Measurements from ENCODE around the gene P4HA2. TPM values are rescaled to one million over a fixed set of nuclear protein-coding genes. Genes with fewer than 3 reads are reported as not detected.

The P4HA2 gene
- total and polyA plus RNA-seq, 2 experiments from 2014 or later, result 5.9 to 8.0 TPM

DNA sequence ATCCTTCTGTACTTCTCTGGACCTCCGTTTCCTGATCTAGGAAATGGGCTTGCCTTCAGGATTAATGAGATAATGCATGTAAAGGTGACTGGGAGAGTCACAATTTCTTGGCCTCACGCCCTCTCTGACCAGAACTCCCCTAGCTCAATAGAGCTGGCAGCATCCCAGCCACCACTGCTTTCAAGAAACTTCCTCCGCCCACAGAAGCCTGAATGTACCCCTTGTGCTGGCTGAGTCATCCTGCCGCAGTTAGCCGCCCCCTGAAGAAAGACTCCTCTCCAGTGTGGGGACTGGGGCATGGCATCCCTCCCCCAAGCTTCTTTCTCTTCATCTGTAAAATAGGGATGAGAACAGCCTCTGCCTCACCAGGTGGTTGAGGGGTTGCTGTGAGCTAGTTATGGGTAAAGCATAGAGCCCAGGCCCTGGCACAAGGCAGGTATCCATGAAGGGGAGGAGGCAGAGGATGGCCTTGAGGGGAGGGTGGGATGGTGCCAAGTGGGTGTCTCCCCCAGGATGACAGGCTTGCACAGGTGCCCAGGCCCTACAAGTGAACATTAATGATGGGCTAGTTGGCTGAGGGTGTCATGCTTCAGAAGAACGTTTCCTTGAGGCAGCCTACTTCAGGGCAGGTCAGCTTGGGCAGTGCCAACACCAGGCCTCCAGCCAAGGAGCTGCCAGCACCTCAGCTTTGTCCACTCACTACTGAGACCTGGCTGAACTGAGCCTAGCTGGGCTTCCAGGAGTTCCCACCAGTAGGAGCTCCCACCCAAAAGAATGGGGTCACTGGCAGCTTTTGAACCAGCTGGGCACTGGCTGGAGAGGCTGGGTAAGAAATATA lies 33.3 kb upstream of the P4HA2 start:
- Histone ChIP-seq H3K4me1 (ENCODE audit: insufficient read depth) (peaks cover 17% of the 10 kb centered on the region), H3K36me3 (ENCODE audit: insufficient read depth) (no peaks in the 10 kb centered on the region), H3K9me2 (ENCODE audit: insufficient read depth) (no peaks in the 10 kb centered on the region), H4K20me1 (replicated peaks; ENCODE audit: insufficient read depth) (no peaks in the 10 kb centered on the region), H3K4me3 (no peak overlapping the region), H3K27ac (ENCODE audit: low read depth) (no peak overlapping the region), H3K79me2 (replicated peaks; ENCODE audit: insufficient read depth) (no peaks in the 10 kb centered on the region), H3F3A (replicated peaks; ENCODE audit: low read depth) (0 out of 2 replicates have a peak, but pooled peaks cover 3% of the 10 kb centered on the region), H3K4me2 (no peak overlapping the region), H3K27me3 (ENCODE audit: insufficient read depth) (peaks cover 11% of the 10 kb centered on the region), H2AFZ (no peak overlapping the region)
- ATAC-seq, result no peak
- no peaks in the 10 kb centered on the region; the same call in 2 of the 3 replicates for H3K36me3 Mint-ChIP-seq (ENCODE audit: low read depth)
- DNase-seq (ENCODE audit: low spot score), result no peak
- TF ChIP-seq, protein P1, sequence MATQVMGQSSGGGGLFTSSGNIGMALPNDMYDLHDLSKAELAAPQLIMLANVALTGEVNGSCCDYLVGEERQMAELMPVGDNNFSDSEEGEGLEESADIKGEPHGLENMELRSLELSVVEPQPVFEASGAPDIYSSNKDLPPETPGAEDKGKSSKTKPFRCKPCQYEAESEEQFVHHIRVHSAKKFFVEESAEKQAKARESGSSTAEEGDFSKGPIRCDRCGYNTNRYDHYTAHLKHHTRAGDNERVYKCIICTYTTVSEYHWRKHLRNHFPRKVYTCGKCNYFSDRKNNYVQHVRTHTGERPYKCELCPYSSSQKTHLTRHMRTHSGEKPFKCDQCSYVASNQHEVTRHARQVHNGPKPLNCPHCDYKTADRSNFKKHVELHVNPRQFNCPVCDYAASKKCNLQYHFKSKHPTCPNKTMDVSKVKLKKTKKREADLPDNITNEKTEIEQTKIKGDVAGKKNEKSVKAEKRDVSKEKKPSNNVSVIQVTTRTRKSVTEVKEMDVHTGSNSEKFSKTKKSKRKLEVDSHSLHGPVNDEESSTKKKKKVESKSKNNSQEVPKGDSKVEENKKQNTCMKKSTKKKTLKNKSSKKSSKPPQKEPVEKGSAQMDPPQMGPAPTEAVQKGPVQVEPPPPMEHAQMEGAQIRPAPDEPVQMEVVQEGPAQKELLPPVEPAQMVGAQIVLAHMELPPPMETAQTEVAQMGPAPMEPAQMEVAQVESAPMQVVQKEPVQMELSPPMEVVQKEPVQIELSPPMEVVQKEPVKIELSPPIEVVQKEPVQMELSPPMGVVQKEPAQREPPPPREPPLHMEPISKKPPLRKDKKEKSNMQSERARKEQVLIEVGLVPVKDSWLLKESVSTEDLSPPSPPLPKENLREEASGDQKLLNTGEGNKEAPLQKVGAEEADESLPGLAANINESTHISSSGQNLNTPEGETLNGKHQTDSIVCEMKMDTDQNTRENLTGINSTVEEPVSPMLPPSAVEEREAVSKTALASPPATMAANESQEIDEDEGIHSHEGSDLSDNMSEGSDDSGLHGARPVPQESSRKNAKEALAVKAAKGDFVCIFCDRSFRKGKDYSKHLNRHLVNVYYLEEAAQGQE (IDR thresholded peaks at IDR 0.05; ENCODE audit: unreplicated experiment), result no peak
- TF ChIP-seq POLR2AphosphoS5 (IDR thresholded peaks at IDR 0.05; ENCODE audit: low read depth), result no peak
- TF ChIP-seq ZNF114 (CRISPR knock-in tag; IDR thresholded peaks at IDR 0.05), result no peak
- TF ChIP-seq, protein P2, sequence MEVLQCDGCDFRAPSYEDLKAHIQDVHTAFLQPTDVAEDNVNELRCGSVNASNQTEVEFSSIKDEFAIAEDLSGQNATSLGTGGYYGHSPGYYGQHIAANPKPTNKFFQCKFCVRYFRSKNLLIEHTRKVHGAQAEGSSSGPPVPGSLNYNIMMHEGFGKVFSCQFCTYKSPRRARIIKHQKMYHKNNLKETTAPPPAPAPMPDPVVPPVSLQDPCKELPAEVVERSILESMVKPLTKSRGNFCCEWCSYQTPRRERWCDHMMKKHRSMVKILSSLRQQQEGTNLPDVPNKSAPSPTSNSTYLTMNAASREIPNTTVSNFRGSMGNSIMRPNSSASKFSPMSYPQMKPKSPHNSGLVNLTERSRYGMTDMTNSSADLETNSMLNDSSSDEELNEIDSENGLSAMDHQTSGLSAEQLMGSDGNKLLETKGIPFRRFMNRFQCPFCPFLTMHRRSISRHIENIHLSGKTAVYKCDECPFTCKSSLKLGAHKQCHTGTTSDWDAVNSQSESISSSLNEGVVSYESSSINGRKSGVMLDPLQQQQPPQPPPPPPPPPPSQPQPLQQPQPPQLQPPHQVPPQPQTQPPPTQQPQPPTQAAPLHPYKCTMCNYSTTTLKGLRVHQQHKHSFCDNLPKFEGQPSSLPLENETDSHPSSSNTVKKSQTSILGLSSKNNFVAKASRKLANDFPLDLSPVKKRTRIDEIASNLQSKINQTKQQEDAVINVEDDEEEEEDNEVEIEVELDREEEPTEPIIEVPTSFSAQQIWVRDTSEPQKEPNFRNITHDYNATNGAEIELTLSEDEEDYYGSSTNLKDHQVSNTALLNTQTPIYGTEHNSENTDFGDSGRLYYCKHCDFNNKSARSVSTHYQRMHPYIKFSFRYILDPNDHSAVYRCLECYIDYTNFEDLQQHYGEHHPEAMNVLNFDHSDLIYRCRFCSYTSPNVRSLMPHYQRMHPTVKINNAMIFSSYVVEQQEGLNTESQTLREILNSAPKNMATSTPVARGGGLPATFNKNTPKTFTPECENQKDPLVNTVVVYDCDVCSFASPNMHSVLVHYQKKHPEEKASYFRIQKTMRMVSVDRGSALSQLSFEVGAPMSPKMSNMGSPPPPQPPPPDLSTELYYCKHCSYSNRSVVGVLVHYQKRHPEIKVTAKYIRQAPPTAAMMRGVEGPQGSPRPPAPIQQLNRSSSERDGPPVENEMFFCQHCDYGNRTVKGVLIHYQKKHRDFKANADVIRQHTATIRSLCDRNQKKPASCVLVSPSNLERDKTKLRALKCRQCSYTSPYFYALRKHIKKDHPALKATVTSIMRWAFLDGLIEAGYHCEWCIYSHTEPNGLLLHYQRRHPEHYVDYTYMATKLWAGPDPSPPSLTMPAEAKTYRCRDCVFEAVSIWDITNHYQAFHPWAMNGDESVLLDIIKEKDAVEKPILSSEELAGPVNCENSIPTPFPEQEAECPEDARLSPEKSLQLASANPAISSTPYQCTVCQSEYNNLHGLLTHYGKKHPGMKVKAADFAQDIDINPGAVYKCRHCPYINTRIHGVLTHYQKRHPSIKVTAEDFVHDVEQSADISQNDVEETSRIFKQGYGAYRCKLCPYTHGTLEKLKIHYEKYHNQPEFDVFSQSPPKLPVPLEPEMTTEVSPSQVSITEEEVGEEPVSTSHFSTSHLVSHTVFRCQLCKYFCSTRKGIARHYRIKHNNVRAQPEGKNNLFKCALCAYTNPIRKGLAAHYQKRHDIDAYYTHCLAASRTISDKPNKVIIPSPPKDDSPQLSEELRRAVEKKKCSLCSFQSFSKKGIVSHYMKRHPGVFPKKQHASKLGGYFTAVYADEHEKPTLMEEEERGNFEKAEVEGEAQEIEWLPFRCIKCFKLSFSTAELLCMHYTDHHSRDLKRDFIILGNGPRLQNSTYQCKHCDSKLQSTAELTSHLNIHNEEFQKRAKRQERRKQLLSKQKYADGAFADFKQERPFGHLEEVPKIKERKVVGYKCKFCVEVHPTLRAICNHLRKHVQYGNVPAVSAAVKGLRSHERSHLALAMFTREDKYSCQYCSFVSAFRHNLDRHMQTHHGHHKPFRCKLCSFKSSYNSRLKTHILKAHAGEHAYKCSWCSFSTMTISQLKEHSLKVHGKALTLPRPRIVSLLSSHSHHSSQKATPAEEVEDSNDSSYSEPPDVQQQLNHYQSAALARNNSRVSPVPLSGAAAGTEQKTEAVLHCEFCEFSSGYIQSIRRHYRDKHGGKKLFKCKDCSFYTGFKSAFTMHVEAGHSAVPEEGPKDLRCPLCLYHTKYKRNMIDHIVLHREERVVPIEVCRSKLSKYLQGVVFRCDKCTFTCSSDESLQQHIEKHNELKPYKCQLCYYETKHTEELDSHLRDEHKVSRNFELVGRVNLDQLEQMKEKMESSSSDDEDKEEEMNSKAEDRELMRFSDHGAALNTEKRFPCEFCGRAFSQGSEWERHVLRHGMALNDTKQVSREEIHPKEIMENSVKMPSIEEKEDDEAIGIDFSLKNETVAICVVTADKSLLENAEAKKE (CRISPR knock-in tag; IDR thresholded peaks at IDR 0.05), result no peak
- TF ChIP-seq, protein P3, sequence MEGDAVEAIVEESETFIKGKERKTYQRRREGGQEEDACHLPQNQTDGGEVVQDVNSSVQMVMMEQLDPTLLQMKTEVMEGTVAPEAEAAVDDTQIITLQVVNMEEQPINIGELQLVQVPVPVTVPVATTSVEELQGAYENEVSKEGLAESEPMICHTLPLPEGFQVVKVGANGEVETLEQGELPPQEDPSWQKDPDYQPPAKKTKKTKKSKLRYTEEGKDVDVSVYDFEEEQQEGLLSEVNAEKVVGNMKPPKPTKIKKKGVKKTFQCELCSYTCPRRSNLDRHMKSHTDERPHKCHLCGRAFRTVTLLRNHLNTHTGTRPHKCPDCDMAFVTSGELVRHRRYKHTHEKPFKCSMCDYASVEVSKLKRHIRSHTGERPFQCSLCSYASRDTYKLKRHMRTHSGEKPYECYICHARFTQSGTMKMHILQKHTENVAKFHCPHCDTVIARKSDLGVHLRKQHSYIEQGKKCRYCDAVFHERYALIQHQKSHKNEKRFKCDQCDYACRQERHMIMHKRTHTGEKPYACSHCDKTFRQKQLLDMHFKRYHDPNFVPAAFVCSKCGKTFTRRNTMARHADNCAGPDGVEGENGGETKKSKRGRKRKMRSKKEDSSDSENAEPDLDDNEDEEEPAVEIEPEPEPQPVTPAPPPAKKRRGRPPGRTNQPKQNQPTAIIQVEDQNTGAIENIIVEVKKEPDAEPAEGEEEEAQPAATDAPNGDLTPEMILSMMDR (conservative IDR thresholded peaks at IDR 0.05; ENCODE audit: low read depth in 2 of 2), result no peak
- TF ChIP-seq CREB1 (CRISPR knock-in tag; IDR thresholded peaks at IDR 0.05; ENCODE audit: low read depth), result no peak
- TF ChIP-seq EZH2 (IDR thresholded peaks at IDR 0.05; ENCODE audit: low read depth, unreplicated experiment), result no peak
- TF ChIP-seq, protein P4, sequence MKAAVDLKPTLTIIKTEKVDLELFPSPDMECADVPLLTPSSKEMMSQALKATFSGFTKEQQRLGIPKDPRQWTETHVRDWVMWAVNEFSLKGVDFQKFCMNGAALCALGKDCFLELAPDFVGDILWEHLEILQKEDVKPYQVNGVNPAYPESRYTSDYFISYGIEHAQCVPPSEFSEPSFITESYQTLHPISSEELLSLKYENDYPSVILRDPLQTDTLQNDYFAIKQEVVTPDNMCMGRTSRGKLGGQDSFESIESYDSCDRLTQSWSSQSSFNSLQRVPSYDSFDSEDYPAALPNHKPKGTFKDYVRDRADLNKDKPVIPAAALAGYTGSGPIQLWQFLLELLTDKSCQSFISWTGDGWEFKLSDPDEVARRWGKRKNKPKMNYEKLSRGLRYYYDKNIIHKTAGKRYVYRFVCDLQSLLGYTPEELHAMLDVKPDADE (IDR thresholded peaks at IDR 0.05), result no peak
- TF ChIP-seq EZH2phosphoT487 (IDR thresholded peaks at IDR 0.05; ENCODE audit: unreplicated experiment), result no peak
- no peak for TF ChIP-seq STAT1 (IDR thresholded peaks at IDR 0.05; ENCODE audit: unreplicated experiment)
- no peak for TF ChIP-seq NANOG (IDR thresholded peaks at IDR 0.05; ENCODE audit: borderline replicate concordance)
- no peak for TF ChIP-seq ZNF331 (CRISPR knock-in tag; IDR thresholded peaks at IDR 0.05; ENCODE audit: low read depth)
- no peak for TF ChIP-seq JUNB (IDR thresholded peaks at IDR 0.05; ENCODE audit: unreplicated experiment)
- no peak overlapping the region for H3K4me3 Mint-ChIP-seq
- H3K4me1 Mint-ChIP-seq, result peaks cover 23% of the 10 kb centered on the region
- peaks cover 24% of the 10 kb centered on the region for H3K27me3 Mint-ChIP-seq (ENCODE audit: insufficient read depth, low read depth, poor library complexity)
- no peaks in the 10 kb centered on the region for H3K9me3 Mint-ChIP-seq
- no peak overlapping the region for H3K27ac Mint-ChIP-seq

Data from GM23338 (cell line).